ENCODE data around the gene BMPR2. TPM values are rescaled to one million over a fixed set of nuclear protein-coding genes. Genes with fewer than 3 reads are reported as not detected.
A peak's percentile ranks its signal among the peaks of the same experiment; 100 is the strongest.

BMPR2 gene
- total and polyA plus RNA-seq, 2 of the 4 experiments (the other 2 are of a cell fraction) = 17.0 to 30.1 TPM

DNA sequence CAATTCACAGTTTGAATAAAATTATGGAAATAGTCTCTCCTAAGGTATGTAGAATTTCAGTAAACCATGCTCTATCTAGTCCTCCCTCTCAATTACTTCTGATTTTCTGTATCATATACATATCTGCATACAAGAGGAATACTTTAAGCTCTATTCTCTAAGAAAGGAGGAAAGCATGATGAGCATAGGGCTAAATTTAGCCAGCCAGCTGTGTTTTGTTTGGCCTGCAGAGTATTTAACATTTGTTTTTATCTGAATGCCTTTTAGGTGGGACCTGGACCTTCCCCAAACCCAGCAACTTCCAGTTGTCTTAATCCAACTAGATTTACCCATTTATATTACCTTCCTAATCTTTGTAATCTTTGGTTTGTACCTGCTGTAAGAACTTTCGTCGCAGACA is 216.4 kb downstream of the BMPR2 start:
- H3K4ac ChIP-seq (ENCODE audit: low read depth, low read length) = no peak overlapping the region
- intact Hi-C loops (cut with micrococcal nuclease) = loop anchor here (5.0 kb wide), 1 partner anchor 40 kb away; the partner anchor contains the start of gene FAM117B
- no peak overlapping the region for H3K18ac ChIP-seq (ENCODE audit: low read depth, low read length)
- WGBS, 2 experiments (ENCODE audit: extremely low coverage in 2 of 2, insufficient read length in 1 of 2) = no CpG with 5 or more reads among the region's 2 CpGs
- no peak overlapping the region for H3K9ac ChIP-seq (ENCODE audit: low read depth, low read length)
- H2BK5ac ChIP-seq (ENCODE audit: low read depth, low read length, poor library complexity, severe bottlenecking) = no peak overlapping the region
- H3K14ac ChIP-seq (replicated peaks; ENCODE audit: low read depth, low read length) = no peak overlapping the region
- no peak overlapping the region for H2AK5ac ChIP-seq (ENCODE audit: low read depth, low read length)
- dilution Hi-C loops (cut with HindIII; ENCODE audit: low sequenced_read_pairs, unreplicated experiment) = no loop called here
- H3K4me1 ChIP-seq (ENCODE audit: control insufficient read depth, insufficient read depth, low read length) = peaks cover 2% of the 10 kb centered on the region
- H4K20me1 ChIP-seq (ENCODE audit: insufficient read depth, low read length) = no peaks in the 10 kb centered on the region
- H2BK15ac ChIP-seq (ENCODE audit: low read depth, low read length) = no peak overlapping the region
- no peak overlapping the region for H3K4me2 ChIP-seq (ENCODE audit: low read depth, low read length)
- no peak overlapping the region for H2AK9ac ChIP-seq (replicated peaks; ENCODE audit: low read depth, low read length, poor library complexity)
- no peak overlapping the region for H3K56ac ChIP-seq (ENCODE audit: extremely low read depth, insufficient read depth, low read length)
- H2BK120ac ChIP-seq (ENCODE audit: low read depth, low read length) = no peak overlapping the region
- no peak overlapping the region for H2BK20ac ChIP-seq (ENCODE audit: low read depth, low read length)
- ATAC-seq (ENCODE audit: low read depth) (no peak), DNase-seq (peak; percentile 50)
- H2AFZ ChIP-seq (replicated peaks; ENCODE audit: low read length, poor library complexity) = no peak overlapping the region
- H3K4me3 ChIP-seq (ENCODE audit: insufficient read depth, low read depth, low read length) = no peak overlapping the region
- H3K79me1 ChIP-seq (ENCODE audit: low read depth in 1 of 2, low read length in 2 of 2) = no peaks in the 10 kb centered on the region
- H3K36me3 ChIP-seq (ENCODE audit: control insufficient read depth, insufficient read depth, low read length) = no peaks in the 10 kb centered on the region
- 0 out of 2 replicates have a peak, but pooled peaks cover 4% of the 10 kb centered on the region for H3K9me1 ChIP-seq (ENCODE audit: insufficient read depth, low read length)
- H3K23ac ChIP-seq (ENCODE audit: low read depth, low read length) = no peak overlapping the region
- H4K8ac ChIP-seq (ENCODE audit: low read depth in 2 of 2, low read length in 2 of 2) = no peak overlapping the region
- TF ChIP-seq, protein P1, sequence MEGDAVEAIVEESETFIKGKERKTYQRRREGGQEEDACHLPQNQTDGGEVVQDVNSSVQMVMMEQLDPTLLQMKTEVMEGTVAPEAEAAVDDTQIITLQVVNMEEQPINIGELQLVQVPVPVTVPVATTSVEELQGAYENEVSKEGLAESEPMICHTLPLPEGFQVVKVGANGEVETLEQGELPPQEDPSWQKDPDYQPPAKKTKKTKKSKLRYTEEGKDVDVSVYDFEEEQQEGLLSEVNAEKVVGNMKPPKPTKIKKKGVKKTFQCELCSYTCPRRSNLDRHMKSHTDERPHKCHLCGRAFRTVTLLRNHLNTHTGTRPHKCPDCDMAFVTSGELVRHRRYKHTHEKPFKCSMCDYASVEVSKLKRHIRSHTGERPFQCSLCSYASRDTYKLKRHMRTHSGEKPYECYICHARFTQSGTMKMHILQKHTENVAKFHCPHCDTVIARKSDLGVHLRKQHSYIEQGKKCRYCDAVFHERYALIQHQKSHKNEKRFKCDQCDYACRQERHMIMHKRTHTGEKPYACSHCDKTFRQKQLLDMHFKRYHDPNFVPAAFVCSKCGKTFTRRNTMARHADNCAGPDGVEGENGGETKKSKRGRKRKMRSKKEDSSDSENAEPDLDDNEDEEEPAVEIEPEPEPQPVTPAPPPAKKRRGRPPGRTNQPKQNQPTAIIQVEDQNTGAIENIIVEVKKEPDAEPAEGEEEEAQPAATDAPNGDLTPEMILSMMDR (conservative IDR thresholded peaks at IDR 0.05; ENCODE audit: low read depth, low read length) = no peak
- TF ChIP-seq CHD1 (IDR thresholded peaks at IDR 0.05; ENCODE audit: low read depth, low read length) = no peak
- TF ChIP-seq MAFK (IDR thresholded peaks at IDR 0.05; ENCODE audit: low read depth, low read length) = no peak
- TF ChIP-seq RCOR1 (IDR thresholded peaks at IDR 0.05; ENCODE audit: insufficient replicate concordance, low read length) = no peak
- no peak for TF ChIP-seq NFE2L2 (IDR thresholded peaks at IDR 0.05; ENCODE audit: low read depth, low read length)
- no peak for TF ChIP-seq MXI1 (IDR thresholded peaks at IDR 0.05; ENCODE audit: borderline replicate concordance, low read depth, low read length)
- TF ChIP-seq, protein P2, sequence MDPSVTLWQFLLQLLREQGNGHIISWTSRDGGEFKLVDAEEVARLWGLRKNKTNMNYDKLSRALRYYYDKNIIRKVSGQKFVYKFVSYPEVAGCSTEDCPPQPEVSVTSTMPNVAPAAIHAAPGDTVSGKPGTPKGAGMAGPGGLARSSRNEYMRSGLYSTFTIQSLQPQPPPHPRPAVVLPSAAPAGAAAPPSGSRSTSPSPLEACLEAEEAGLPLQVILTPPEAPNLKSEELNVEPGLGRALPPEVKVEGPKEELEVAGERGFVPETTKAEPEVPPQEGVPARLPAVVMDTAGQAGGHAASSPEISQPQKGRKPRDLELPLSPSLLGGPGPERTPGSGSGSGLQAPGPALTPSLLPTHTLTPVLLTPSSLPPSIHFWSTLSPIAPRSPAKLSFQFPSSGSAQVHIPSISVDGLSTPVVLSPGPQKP (IDR thresholded peaks at IDR 0.05; ENCODE audit: borderline replicate concordance, low read depth, low read length) = no peak
- no peak for TF ChIP-seq CEBPB (IDR thresholded peaks at IDR 0.05; ENCODE audit: low read depth, low read length)
- no peak for TF ChIP-seq MAZ (IDR thresholded peaks at IDR 0.05; ENCODE audit: borderline replicate concordance, low read depth, low read length)
- no peak for TF ChIP-seq SMC3 (IDR thresholded peaks at IDR 0.05; ENCODE audit: low read depth, low read length)
- no peak for TF ChIP-seq POLR2A (IDR thresholded peaks at IDR 0.05; ENCODE audit: low read depth, low read length)
- TF ChIP-seq BHLHE40 (IDR thresholded peaks at IDR 0.05; ENCODE audit: low read depth, low read length) = no peak
- TF ChIP-seq FOS (IDR thresholded peaks at IDR 0.05; ENCODE audit: low read depth, low read length) = no peak
- TF ChIP-seq RAD21 (IDR thresholded peaks at IDR 0.05; ENCODE audit: low read length) = no peak
- TF ChIP-seq RFX5 (IDR thresholded peaks at IDR 0.05; ENCODE audit: low read depth, low read length) = no peak
- no peak overlapping the region for H4K5ac ChIP-seq (ENCODE audit: low read depth, low read length)
- H3K27me3 ChIP-seq (ENCODE audit: control insufficient read depth, insufficient read depth, low read length) = no peaks in the 10 kb centered on the region
- no TSS peak for BruUV-seq (replicated peaks)
- no peak overlapping the region for H4K91ac ChIP-seq (ENCODE audit: insufficient read depth, low read depth, low read length)
- ChIA-PET CTCF (no interaction called here), POLR2A (ENCODE audit: unreplicated experiment) (interaction anchor here (0.6 kb wide), 1 partner anchor 202 kb away, joined by 3 read pairs; no protein-coding TSS in a partner anchor)
- in situ Hi-C loops (cut with MboI; ENCODE audit: low sequenced_read_pairs) = loop anchor here (10.0 to 25.0 kb wide), 2 partner anchors 282 to 1320 kb away; partner anchors contain the start of gene ICA1L
- H3K9me3 ChIP-seq (ENCODE audit: control insufficient read depth, insufficient read depth, low read length) = no peaks in the 10 kb centered on the region
- no peak overlapping the region for H3K27ac ChIP-seq (ENCODE audit: insufficient read depth, low read length)
